Fibroblast of skin of right quadriceps (primary cell): ENCODE measurements around the gene RCCD1.

Experiments used
- DNase-seq: peaks from one replicate; pipeline ENCODE4 v3.0.0-alpha.2; 2013

RCCD1 gene

GRCh38 chr15:90945091-90945490 is 9.6 kb upstream of the RCCD1 start:
- DNase-seq: no peak

GRCh38 chr15:90946538-90946937 is 8.1 kb upstream of the RCCD1 start:
- DNase-seq: no peak

DNA sequence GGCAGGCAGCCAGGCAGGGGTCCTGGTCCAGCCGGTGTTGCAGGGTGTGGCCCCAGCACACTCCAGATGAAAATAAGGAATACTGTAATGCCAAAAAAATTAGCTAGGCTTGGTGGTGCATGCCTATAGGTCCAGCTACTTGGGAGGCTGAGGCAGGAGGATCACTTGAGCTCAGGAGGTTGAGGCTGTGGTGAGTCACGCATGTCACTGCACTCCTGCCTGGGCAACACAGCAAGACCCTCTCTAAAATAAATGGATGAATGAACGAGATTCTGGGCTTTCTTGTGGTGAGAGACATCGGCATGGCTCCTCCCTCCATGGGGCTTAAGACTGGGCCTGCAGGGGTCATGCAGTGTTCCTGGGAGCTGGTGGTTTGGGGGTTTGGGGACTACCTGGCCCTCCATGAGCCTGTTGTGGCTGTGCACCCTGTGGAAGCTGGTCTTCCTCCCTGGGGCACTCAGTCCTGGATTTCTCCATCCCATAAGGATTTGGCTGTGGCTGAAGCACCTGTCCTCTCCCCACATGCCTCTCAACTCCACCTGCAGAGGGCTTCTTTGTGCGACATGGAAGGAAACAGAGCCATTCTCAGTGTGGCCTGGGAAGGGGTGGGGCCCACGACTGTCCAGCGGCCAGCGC is 7.6 kb upstream of the RCCD1 start:
- no peak for DNase-seq

DNA sequence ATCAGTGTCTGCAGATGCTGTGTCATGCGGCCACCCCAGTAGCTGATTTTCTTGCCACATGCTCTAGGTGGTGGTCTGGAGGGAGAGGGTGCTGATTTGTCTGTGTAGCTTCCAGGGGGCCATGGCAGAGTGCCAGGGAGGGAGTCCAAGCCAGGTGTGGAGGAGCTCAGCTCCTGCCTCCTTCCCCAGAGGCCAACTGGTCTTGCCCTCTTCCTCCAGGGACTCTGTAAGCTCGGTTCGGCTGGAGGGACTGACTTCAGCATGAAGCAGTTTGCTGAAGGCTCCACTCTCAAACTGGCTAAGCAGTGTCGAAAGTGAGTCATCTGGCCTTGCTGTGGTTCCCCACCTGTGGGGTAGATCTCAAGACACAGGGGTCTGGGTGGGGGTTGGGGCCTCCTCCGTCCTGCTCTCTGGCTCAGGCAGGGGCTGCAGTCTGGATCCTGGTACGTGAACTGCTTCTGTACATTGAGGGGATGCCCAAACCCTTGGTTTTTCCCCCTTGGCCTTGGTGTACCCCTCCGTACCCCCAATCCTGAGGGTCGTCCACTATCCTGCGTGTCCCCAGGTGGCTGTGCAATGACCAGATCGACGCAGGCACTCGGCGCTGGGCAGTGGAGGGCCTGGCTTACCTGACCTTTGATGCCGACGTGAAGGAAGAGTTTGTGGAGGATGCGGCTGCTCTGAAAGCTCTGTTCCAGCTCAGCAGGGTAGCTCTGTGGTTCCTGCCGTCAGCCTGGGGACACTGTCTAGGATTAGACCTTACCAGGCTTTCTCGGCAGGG is 6.9 kb upstream of the RCCD1 start:
- no peak for DNase-seq

- DNase-seq: no peak
Measured at GRCh38 chr15:90948506-90948905, 6.2 kb upstream of the RCCD1 start.

DNA sequence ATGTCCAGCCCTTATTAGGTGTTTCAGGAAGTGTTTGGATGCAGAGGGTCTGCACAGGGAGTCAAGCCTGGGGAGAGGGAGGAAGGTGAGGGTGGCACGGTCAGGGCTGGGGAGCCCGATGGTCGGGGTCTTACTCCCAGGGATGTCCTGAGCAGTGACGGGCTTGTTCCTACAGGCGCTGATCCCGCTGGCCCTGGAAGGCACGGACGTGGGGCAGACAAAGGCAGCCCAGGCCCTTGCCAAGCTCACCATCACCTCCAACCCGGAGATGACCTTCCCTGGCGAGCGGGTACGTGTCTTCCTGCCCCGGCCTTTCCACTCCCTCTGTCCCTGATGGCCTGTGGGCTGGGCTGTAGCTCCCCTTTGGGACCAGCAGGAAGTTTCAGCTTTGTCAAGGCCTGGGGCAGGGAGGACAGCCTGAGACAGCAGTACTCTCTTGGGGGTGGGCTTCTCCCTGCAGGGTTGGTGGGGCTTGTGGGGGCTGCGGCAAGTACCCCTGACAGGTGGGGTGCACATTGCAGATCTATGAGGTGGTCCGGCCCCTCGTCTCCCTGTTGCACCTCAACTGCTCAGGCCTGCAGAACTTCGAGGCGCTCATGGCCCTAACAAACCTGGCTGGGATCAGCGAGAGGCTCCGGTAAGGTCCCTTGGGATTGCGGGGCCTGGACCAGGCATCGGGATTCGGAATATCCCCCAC is 4.6 kb upstream of the RCCD1 start:
- DNase-seq: no peak

DNA sequence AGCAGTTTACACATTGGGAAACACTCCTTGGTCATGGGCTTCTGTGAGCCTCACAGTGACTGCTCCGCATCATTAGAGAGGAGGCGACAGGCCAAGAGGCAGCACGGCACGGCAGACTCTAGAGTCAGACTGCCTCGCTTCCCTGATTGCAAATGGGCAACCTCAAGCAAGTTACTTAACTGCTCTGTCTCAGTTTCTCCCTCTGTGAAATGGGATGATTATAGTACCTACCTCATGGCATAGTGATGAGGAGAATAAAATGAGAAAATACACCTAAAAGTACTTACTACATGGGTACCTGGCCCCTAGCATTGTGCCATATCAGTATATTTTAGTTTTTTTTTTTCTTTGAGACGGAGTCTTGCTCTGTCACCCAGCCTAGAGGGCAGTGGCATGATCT is 4.0 kb upstream of the RCCD1 start:
- no peak for DNase-seq

DNA sequence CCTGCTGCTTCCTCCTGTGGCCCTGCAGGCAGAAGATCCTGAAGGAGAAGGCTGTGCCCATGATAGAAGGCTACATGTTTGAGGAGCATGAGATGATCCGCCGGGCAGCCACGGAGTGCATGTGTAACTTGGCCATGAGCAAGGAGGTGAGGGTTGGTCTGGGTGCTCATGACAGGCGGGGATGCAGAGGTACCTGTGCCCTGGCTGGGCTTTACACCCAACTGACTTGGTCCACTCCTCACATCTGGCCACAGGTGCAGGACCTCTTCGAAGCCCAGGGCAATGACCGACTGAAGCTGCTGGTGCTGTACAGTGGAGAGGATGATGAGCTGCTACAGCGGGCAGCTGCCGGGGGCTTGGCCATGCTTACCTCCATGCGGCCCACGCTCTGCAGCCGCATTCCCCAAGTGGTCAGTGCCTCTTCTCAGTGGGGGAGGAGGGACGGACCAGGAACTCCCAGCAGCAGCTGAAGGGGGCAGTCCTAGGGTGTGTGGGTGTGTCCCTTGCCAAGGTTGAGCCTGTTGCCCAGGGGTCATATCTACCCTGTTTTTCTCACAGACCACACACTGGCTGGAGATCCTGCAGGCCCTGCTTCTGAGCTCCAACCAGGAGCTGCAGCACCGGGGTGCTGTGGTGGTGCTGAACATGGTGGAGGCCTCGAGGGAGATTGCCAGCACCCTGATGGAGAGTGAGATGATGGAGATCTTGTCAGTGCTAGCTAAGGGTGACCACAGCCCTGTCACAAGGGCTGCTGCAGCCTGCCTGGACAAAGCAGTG is 1.6 kb upstream of the RCCD1 start:
- DNase-seq: no peak

- DNase-seq: no peak
Measured at GRCh38 chr15:90953947-90954711, 555 bp upstream of the RCCD1 start.

DNA sequence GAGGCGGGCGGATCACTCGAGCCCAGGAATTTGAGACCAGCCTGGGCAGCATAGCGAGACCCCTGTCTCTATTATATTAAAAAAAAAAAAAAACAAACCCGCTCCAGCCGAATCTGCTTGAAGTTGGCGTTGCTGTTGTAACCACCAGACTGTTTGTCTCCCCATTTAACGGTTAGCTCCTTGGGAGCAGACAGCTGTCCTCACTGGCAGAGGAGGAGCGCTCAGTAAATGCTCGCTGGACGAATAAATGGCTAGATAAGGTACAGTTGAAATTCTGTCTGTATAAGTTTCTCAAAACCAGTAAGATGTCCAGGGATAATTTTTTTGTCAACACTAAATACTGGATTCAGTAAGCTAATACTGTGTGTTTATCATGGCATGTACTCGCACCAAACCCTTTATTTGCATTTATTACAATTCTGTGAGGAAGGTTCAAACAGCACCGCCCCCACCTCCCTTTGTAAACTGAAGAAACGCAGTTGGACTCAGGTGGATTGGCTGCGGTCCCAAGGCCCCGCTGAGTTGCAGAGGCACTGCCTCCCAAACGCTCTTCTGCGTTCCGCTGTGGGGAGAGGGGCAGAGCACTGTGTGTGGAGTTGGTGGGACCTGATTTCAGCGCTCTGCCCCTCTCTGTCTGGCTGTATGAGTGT is 1.1 kb downstream of the RCCD1 start:
- DNase-seq: no peak

DNA sequence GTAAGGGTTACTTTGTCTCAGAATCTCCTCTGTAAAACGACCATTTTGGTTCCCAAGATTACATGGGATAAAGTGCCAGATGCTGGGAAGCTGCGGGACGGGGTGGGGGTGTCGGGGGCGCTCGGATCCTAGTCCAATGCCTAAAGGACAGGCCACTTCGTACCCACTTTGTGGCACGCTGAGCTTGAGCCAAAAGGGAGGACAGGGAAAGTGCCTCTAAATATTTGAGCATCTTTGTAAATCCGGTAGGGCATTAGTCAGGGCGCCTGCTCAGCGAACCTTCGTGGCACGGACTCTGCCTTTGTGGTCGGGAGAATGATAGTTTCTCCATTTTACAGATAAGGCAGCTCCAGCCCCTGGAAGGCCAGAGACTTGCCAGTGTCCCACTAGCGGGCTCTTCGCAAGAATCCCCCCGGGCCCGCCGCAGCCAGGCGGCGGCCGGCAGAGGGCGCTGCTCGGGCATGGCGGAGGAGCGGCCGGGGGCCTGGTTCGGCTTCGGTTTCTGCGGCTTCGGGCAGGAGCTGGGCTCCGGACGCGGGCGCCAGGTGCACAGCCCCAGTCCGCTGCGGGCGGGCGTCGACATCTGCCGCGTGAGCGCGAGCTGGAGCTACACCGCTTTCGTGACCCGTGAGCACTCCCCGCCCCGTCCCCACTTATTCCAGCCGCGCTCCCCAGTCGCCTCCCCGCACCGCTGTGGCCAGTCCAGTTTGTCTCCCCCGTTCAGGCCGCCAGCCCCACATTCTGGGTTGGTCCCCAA is 1.8 kb downstream of the RCCD1 start:
- DNase-seq: peak; percentile 72

DNA sequence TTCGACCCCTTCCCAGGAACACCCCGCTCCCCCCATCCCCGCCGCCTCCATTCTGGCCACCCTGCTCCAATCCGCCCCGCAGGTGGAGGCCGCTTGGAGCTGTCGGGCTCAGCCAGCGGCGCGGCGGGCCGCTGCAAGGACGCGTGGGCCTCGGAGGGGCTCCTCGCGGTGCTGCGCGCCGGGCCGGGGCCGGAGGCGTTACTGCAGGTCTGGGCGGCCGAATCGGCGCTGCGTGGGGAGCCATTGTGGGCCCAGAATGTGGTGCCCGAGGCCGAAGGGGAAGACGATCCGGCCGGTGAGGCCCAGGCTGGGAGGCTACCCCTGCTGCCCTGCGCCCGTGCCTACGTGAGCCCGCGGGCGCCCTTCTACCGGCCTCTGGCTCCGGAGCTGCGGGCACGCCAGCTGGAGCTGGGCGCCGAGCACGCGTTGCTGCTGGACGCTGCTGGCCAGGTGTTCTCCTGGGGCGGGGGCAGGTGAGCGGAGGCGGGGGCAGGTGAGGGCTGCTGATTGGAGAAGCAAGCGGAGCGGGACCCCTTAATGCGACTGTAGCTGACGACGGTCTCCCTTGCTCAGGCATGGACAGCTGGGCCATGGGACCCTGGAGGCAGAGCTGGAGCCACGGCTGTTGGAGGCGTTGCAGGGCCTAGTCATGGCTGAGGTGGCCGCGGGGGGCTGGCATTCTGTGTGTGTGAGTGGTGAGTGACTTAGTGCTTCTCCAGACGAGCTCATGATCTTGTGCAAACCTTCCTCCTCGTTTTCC is 2.5 kb downstream of the RCCD1 start:
- peak; percentile 49 for DNase-seq

DNA sequence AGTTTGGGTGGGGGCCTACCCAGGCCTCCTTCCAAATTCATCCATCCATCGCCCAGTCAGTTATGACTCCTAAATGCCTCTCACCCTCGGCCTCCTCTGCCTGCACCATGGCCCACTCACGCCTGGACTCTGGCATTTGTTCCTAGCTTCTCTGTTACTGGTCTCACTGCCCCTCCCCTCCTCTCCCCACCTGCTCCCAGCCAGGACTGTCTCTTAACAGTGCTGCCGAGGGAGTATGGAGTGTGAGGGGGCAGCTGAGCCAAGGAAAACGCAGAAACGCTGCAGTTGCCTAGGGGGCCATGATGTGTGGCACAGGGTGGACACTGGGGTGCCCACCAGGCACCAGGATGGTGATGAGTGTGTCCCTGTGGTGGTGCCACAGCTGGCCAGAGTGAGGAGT is 3.1 kb downstream of the RCCD1 start:
- DNase-seq: no peak

DNA sequence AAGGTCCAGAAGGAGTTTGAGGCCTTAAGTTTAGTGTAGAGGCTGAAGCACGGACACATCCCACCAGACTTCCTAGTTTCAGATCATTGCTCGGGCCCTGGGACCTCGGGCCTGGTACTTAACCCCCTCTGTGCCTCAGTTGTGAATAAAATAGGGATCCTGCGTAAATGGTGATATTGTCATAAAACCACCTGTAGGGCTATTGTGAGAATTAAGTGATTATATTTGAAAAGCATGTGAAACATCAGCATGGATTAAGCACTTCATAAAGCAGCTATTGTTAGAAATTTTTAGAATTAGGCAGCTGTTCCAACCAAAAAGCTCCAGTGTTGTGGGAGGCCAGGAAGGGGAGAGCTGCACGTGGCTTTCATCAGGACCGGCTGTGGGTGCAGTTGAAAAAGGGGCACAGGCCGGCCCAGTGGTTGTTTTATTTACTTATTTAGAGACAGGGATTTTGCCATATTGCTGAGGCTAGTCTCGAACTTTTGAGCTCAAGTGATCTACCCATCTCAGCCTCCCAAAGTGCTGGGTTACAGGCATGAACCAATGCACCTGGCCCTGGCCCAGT is 4.4 kb downstream of the RCCD1 start:
- DNase-seq: no peak

DNA sequence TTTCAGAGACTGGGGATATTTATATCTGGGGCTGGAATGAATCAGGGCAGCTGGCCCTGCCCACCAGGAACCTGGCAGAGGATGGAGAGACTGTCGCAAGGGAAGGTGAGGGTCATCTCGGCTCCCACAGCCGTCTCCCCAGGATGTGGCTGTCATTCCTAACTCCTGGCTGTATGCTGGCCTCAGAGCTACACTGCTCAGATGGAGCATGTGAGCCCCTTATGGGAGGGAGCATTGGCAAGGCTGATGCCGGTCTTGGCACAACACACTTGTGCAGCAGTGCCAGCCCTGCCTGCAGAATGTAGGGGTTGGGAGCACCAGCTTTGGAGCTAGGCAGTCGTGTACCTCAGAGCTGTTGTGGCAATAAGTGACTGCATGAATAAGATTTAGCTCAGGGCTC is 5.2 kb downstream of the RCCD1 start:
- DNase-seq: peak; percentile 37

- DNase-seq: no peak
Measured at GRCh38 chr15:90960298-90961091, 5.8 kb downstream of the RCCD1 start.

DNA sequence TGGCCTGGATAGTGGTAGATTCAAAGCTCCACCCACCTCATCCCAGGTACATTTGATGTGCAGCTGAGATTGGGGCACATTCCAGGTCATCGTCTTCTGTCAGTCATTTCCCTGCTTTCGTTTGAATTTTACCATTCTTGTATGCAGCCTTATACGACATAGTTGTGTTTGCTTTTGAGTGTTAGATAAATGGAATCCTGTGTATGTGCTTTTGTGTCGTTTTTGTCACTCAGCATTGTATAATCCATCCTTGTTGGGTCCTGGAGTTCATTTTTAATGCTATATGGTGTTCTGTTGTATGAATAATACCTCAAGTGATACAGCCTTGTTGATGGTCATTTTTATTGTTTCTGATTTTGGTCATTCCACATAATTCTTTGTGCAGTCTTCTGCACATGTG is 7.3 kb downstream of the RCCD1 start:
- DNase-seq: no peak

DNA sequence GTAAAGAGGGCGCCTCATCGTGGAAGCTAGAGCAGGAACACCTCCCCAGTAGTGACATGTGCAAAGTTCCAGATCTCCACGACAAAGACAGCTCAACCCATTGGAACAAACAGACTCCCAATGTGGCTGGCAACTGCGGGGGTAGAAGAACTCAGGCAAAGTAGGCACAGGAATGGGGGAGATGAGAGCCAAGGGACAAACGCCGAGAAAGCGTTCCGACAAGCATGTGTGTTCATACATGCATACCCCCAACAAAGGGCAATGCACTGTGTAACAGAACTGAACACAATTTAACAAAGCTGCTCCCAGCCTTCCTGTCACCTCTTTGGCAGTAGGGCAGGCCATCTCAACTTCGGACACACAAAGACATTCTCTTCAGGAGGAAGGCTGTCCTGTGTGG is 11.6 kb downstream of the RCCD1 start:
- no peak for DNase-seq

DNA sequence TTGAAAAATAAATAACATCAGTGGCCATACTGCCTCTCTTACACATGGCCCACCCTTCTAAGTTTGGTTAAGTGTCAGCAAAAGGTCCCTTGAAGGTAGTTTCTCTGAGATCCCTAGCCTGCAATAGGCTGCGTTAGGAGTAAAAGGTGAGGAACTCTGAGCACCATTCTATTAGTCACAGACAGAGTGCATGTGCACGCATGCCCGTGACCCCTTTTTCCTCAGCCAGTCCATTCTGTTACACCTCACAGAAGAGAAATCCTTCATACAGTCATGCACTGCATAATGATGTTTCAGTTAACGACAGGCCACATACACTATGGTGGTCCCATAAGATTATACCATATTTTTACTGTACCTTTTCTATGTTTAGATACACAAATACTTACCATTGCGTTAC is 12.5 kb downstream of the RCCD1 start:
- no peak for DNase-seq
